Hepatocyte (in vitro differentiated cells): Measurements from ENCODE around the gene ATXN2. TPM values are rescaled to one million over a fixed set of nuclear protein-coding genes. Genes with fewer than 3 reads are reported as not detected.

Experiments used
- DNase-seq: peaks from one replicate; pipeline ENCODE4 v3.0.0-alpha.2; 2016; ENCODE audit warnings: low spot score
- H2AFZ ChIP-seq: fragments of 200-600 bp; sonication (generic); 2 replicates; pipeline ENCODE4 v1.6.0; 2016; ENCODE audit warnings: antibody characterized with exemption, mild to moderate bottlenecking
- H3K27ac ChIP-seq: fragments of 200-600 bp; sonication (generic); 2 replicates; pipeline ENCODE4 v1.5.1; 2016; ENCODE audit warnings: mild to moderate bottlenecking
- H3K27me3 ChIP-seq: fragments of 200-600 bp; sonication (generic); 2 replicates; pipeline ENCODE4 v1.6.1; 2016
- H3K36me3 ChIP-seq: fragments of 200-600 bp; sonication (generic); replicated peaks from 2 replicates; pipeline ENCODE4 v1.5.1; 2016; ENCODE audit warnings: low read depth; ENCODE audit not compliant: insufficient read depth
- H3K4me1 ChIP-seq: fragments of 200-600 bp; sonication (generic); 2 replicates; pipeline ENCODE4 v1.5.1; 2016; ENCODE audit warnings: mild to moderate bottlenecking, moderate library complexity; ENCODE audit not compliant: insufficient read depth
- H3K4me2 ChIP-seq: fragments of 200-600 bp; sonication (generic); 2 replicates; pipeline ENCODE4 v1.6.0; 2016
- H3K4me3 ChIP-seq: fragments of 200-600 bp; sonication (generic); 2 replicates; pipeline ENCODE4 v1.5.1; 2016; ENCODE audit warnings: mild to moderate bottlenecking
- H3K79me2 ChIP-seq: fragments of 200-600 bp; sonication (generic); 2 replicates; pipeline ENCODE4 v1.6.0; 2017; ENCODE audit warnings: mild to moderate bottlenecking
- H3K9me2 ChIP-seq: fragments of 200-600 bp; sonication (generic); replicated peaks from 2 replicates; pipeline ENCODE4 v1.6.0; 2017; ENCODE audit warnings: mild to moderate bottlenecking; ENCODE audit not compliant: insufficient read depth
- H3K9me3 ChIP-seq: fragments of 200-600 bp; sonication (generic); 2 replicates; pipeline ENCODE4 v1.5.1; 2016; ENCODE audit warnings: low read depth, mild to moderate bottlenecking
- H4K20me1 ChIP-seq: fragments of 200-600 bp; sonication (generic); 2 replicates; pipeline ENCODE4 v1.6.0; 2016; ENCODE audit warnings: mild to moderate bottlenecking; ENCODE audit not compliant: insufficient read depth, poor library complexity, severe bottlenecking
- CTCF ChIP-seq: fragments of 200-600 bp; sonication (generic); IDR thresholded peaks from 2 replicates; pipeline ENCODE4 v1.5.1; 2016; ENCODE audit warnings: antibody characterized with exemption, mild to moderate bottlenecking; ENCODE audit not compliant: poor library complexity
- EZH2 ChIP-seq: fragments of 200-600 bp; sonication (generic); IDR thresholded peaks from 2 replicates; pipeline ENCODE4 v1.6.1; 2016; ENCODE audit warnings: antibody characterized with exemption, mild to moderate bottlenecking, borderline replicate concordance
- EZH2phosphoT487 ChIP-seq: fragments of 200-600 bp; sonication (generic); IDR thresholded peaks from one replicate; pipeline ENCODE4 v1.6.1; 2018; ENCODE audit warnings: antibody characterized with exemption, mild to moderate bottlenecking, low read depth, moderate library complexity; ENCODE audit not compliant: unreplicated experiment, severe bottlenecking
- WGBS: methylation state at CpG from one replicate; pipeline ENCODE4 v1.1.6; 2016; ENCODE audit warnings: low lambda C conversion rate; ENCODE audit errors: missing lambda C conversion rate; 5-methylcytosine and 5-hydroxymethylcytosine counted together
- polyA plus RNA-seq: library from polyadenylated mRNA; unstranded; fragments of >200 nt; fragmentation: Nextera tagmentation; extraction: Ambion mirVana; gene quantifications from 2 replicates; pipeline ENCODE4 v1.2.1, GENCODE V29; 2016
- total RNA-seq: library from RNA; depleted of rRNA; stranded (reverse); fragments of >200 nt; gene quantifications from 2 replicates; pipeline ENCODE4 v1.2.3, GENCODE V29; 2014

Gene ATXN2
- total and polyA plus RNA-seq, 2 experiments from 2014 or later: 36.9 to 47.9 TPM

GRCh38 chr12:111417290-111417689 is 181.8 kb downstream of the ATXN2 start:
- no peak overlapping the region for H3K4me3 ChIP-seq
- no peaks in the 10 kb centered on the region for H3K9me2 ChIP-seq
- no peaks in the 10 kb centered on the region for H3K4me1 ChIP-seq
- H2AFZ ChIP-seq: no peak overlapping the region
- no peak for DNase-seq
- TF ChIP-seq CTCF (no peak), EZH2phosphoT487 (no peak), EZH2 (no peak)
- WGBS: 89% methylated on average over 2 of the region's 2 CpGs
- no peaks in the 10 kb centered on the region for H3K27me3 ChIP-seq
- H4K20me1 ChIP-seq: no peaks in the 10 kb centered on the region
- no peaks in the 10 kb centered on the region for H3K9me3 ChIP-seq
- H3K27ac ChIP-seq: no peak overlapping the region
- no peak overlapping the region for H3K4me2 ChIP-seq
- H3K36me3 ChIP-seq: no peaks in the 10 kb centered on the region
- peaks cover 5% of the 10 kb centered on the region for H3K79me2 ChIP-seq

- no peak overlapping the region for H3K4me3 ChIP-seq
- DNase-seq: no peak
- H3K4me2 ChIP-seq: no peak overlapping the region
- no peaks in the 10 kb centered on the region for H3K9me2 ChIP-seq
- no peaks in the 10 kb centered on the region for H4K20me1 ChIP-seq
- H3K9me3 ChIP-seq: no peaks in the 10 kb centered on the region
- H3K4me1 ChIP-seq: peaks cover 4% of the 10 kb centered on the region
- WGBS: 95% methylated on average over 7 of the region's 7 CpGs
- H3K79me2 ChIP-seq: peaks cover 9% of the 10 kb centered on the region
- H3K36me3 ChIP-seq: no peaks in the 10 kb centered on the region
- no peaks in the 10 kb centered on the region for H3K27me3 ChIP-seq
- no peak for TF ChIP-seq EZH2
- no peak overlapping the region for H2AFZ ChIP-seq
- no peak overlapping the region for H3K27ac ChIP-seq
These were observed 184.3 kb downstream of the ATXN2 start for GRCh38 chr12:111414711-111415252.

GRCh38 chr12:111413442-111414086 is 185.6 kb downstream of the ATXN2 start:
- peaks cover 9% of the 10 kb centered on the region for H3K4me1 ChIP-seq
- no peak overlapping the region for H3K4me3 ChIP-seq
- H3K4me2 ChIP-seq: no peak overlapping the region
- no peak overlapping the region for H3K27ac ChIP-seq
- H3K9me2 ChIP-seq: no peaks in the 10 kb centered on the region
- TF ChIP-seq CTCF (no peak), EZH2phosphoT487 (no peak), EZH2 (no peak)
- no peaks in the 10 kb centered on the region for H3K36me3 ChIP-seq
- peaks cover 3% of the 10 kb centered on the region for H4K20me1 ChIP-seq
- no peak for DNase-seq
- H2AFZ ChIP-seq: no peak overlapping the region
- no peaks in the 10 kb centered on the region for H3K27me3 ChIP-seq
- H3K79me2 ChIP-seq: peaks cover 19% of the 10 kb centered on the region
- no peaks in the 10 kb centered on the region for H3K9me3 ChIP-seq
- WGBS: 80% methylated on average over 12 of the region's 12 CpGs

GRCh38 chr12:111412830-111413441 is 186.2 kb downstream of the ATXN2 start:
- H3K4me2 ChIP-seq: no peak overlapping the region
- H3K27ac ChIP-seq: no peak overlapping the region
- H3K9me2 ChIP-seq: no peaks in the 10 kb centered on the region
- peaks cover 3% of the 10 kb centered on the region for H4K20me1 ChIP-seq
- TF ChIP-seq EZH2phosphoT487: no peak
- TF ChIP-seq EZH2: no peak
- TF ChIP-seq CTCF: no peak
- no peaks in the 10 kb centered on the region for H3K36me3 ChIP-seq
- no peaks in the 10 kb centered on the region for H3K27me3 ChIP-seq
- H3K9me3 ChIP-seq: no peaks in the 10 kb centered on the region
- peaks cover 25% of the 10 kb centered on the region for H3K79me2 ChIP-seq
- H3K4me3 ChIP-seq: no peak overlapping the region
- H2AFZ ChIP-seq: no peak overlapping the region
- H3K4me1 ChIP-seq: peaks cover 9% of the 10 kb centered on the region
- DNase-seq: no peak
- WGBS: 77% methylated on average over 6 of the region's 6 CpGs
